HEK293T (cell line): Measurements from ENCODE around the gene PRICKLE2.

Experiments
- CTCF ChIA-PET: fragments of 350-600 bp; formaldehyde crosslinking; extraction: SDS; loops from one replicate; lab custom pipeline; 2021; ENCODE audit warnings: antibody characterized with exemption, inconsistent platforms; lab: Yijun Ruan, JAX
- POLR2A ChIA-PET: fragments of 350-600 bp; formaldehyde crosslinking; extraction: SDS; loops from one replicate; lab custom pipeline; 2020; ENCODE audit warnings: antibody characterized with exemption, inconsistent platforms; lab: Yijun Ruan, JAX
- DNase-seq: peaks from one replicate; pipeline ENCODE4 v3.0.0; 2012; ENCODE audit warnings: mixed read lengths; ENCODE audit errors: extremely low spot score
- ARNT ChIP-seq: fragments of 450-650 bp; IDR thresholded peaks from 2 replicates; pipeline ENCODE4 v1.6.1; 2017; ENCODE audit warnings: mild to moderate bottlenecking
- BHLHE40 ChIP-seq: fragments of 450-650 bp; IDR thresholded peaks from 2 replicates; pipeline ENCODE4 v1.6.1; 2016; ENCODE audit warnings: mild to moderate bottlenecking, moderate library complexity, borderline replicate concordance
- CTBP1 ChIP-seq: fragments of 450-650 bp; IDR thresholded peaks from 2 replicates; pipeline ENCODE4 v1.6.1; 2016; ENCODE audit warnings: borderline replicate concordance
- ELF4 ChIP-seq: fragments of 450-650 bp; IDR thresholded peaks from 2 replicates; pipeline ENCODE4 v1.6.1; 2017; ENCODE audit warnings: antibody characterized with exemption
- FOXA1 ChIP-seq: fragments of 450-650 bp; IDR thresholded peaks from 2 replicates; pipeline ENCODE4 v1.6.1; 2016; ENCODE audit warnings: mild to moderate bottlenecking
- FOXK2 ChIP-seq: fragments of 450-650 bp; IDR thresholded peaks from 2 replicates; pipeline ENCODE4 v1.6.1; 2016; ENCODE audit warnings: mild to moderate bottlenecking
- FOXM1 ChIP-seq: fragments of 450-650 bp; IDR thresholded peaks from 2 replicates; pipeline ENCODE4 v1.6.1; 2017; ENCODE audit warnings: mild to moderate bottlenecking, borderline replicate concordance
- HDGF ChIP-seq: fragments of 450-650 bp; IDR thresholded peaks from 2 replicates; pipeline ENCODE4 v1.6.1; 2017; ENCODE audit warnings: antibody characterized with exemption, borderline replicate concordance
- L3MBTL2 ChIP-seq: fragments of 450-650 bp; conservative IDR thresholded peaks from 2 replicates; pipeline ENCODE4 v1.6.1; 2016; ENCODE audit warnings: mild to moderate bottlenecking
- LEF1 ChIP-seq: fragments of 450-650 bp; IDR thresholded peaks from 2 replicates; pipeline ENCODE4 v1.6.1; 2017; ENCODE audit warnings: mild to moderate bottlenecking, borderline replicate concordance
- NFRKB ChIP-seq: fragments of 450-650 bp; IDR thresholded peaks from 2 replicates; pipeline ENCODE4 v1.6.1; 2016; ENCODE audit warnings: mild to moderate bottlenecking, moderate library complexity
- SP1 ChIP-seq: fragments of 450-650 bp; IDR thresholded peaks from 2 replicates; pipeline ENCODE4 v1.6.1; 2017
- SUZ12 ChIP-seq: fragments of 450-650 bp; IDR thresholded peaks from 2 replicates; pipeline ENCODE4 v1.6.1; 2016; ENCODE audit warnings: mild to moderate bottlenecking
- TARDBP ChIP-seq: fragments of 450-650 bp; IDR thresholded peaks from 2 replicates; pipeline ENCODE4 v1.6.1; 2016
- ZNF384 ChIP-seq: fragments of 450-650 bp; IDR thresholded peaks from 2 replicates; pipeline ENCODE4 v1.6.1; 2016
- TF ChIP-seq, protein P1 (sequence below): fragments of 450-650 bp; IDR thresholded peaks from 2 replicates; pipeline ENCODE4 v1.6.1; 2016

The PRICKLE2 gene

DNA sequence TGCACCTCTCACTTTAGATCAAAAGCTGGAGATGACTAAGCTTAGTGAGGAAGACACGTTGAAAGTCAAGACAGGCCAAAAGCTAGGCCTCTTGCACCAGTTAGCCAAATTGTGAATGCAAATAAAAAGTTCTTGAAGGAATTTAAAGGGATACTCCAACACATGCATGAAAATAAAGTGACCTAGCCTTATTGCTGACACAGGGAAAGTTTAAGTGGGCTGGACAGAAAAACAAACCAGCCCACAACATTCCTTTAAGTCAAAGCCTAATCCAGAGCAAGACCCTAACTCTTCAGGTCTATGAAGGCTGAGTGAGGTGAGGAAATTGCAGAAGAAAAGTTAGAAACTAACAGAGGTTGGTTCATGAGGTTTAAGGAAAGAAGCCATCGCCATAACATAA, 101.3 kb downstream of the PRICKLE2 start:
- ChIA-PET CTCF (no interaction called here), POLR2A (no interaction called here)
- DNase-seq = no peak
- TF ChIP-seq ARNT = no peak
- TF ChIP-seq L3MBTL2 = no peak
- TF ChIP-seq FOXM1 = no peak
- no peak for TF ChIP-seq ZNF384
- TF ChIP-seq LEF1 = no peak
- no peak for TF ChIP-seq NFRKB
- no peak for TF ChIP-seq ELF4
- no peak for TF ChIP-seq SP1
- no peak for TF ChIP-seq HDGF
- TF ChIP-seq BHLHE40 = no peak
- no peak for TF ChIP-seq TARDBP
- no peak for TF ChIP-seq CTBP1
- no peak for TF ChIP-seq FOXK2
- TF ChIP-seq, protein P1, sequence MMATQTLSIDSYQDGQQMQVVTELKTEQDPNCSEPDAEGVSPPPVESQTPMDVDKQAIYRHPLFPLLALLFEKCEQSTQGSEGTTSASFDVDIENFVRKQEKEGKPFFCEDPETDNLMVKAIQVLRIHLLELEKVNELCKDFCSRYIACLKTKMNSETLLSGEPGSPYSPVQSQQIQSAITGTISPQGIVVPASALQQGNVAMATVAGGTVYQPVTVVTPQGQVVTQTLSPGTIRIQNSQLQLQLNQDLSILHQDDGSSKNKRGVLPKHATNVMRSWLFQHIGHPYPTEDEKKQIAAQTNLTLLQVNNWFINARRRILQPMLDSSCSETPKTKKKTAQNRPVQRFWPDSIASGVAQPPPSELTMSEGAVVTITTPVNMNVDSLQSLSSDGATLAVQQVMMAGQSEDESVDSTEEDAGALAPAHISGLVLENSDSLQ = no peak
- no peak for TF ChIP-seq FOXA1
- TF ChIP-seq SUZ12 = no peak

DNA sequence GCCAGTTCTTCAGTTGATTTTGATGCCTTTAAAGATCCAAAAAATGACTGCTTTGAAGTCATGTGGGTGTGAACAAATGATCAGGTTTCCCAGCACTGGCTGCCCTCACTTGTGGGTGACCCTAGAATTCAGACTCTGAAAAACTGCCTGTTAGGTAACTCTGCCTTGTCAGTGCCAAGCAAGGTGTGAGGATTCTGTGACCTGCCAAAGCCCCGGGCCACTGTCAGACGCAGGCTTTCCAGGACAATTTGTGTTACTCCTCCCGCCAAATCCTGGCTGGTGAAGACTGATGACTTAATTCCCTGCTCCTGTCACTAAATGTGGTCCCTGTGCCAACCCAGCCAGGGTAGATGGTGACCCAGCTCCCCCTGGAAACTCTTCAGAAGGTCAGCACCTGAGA, 102.8 kb downstream of the PRICKLE2 start:
- no peak for DNase-seq
- ChIA-PET POLR2A (no interaction called here), CTCF (no interaction called here)
- no peak for TF ChIP-seq L3MBTL2
- no peak for TF ChIP-seq NFRKB
- no peak for TF ChIP-seq ARNT
- no peak for TF ChIP-seq ELF4
- TF ChIP-seq FOXM1 = no peak
- TF ChIP-seq, protein P1 = no peak
- TF ChIP-seq FOXA1 = no peak
- no peak for TF ChIP-seq HDGF
- no peak for TF ChIP-seq ZNF384
- TF ChIP-seq LEF1 = no peak
- TF ChIP-seq BHLHE40 = no peak
- no peak for TF ChIP-seq TARDBP
- TF ChIP-seq FOXK2 = no peak
- TF ChIP-seq CTBP1 = no peak

DNA sequence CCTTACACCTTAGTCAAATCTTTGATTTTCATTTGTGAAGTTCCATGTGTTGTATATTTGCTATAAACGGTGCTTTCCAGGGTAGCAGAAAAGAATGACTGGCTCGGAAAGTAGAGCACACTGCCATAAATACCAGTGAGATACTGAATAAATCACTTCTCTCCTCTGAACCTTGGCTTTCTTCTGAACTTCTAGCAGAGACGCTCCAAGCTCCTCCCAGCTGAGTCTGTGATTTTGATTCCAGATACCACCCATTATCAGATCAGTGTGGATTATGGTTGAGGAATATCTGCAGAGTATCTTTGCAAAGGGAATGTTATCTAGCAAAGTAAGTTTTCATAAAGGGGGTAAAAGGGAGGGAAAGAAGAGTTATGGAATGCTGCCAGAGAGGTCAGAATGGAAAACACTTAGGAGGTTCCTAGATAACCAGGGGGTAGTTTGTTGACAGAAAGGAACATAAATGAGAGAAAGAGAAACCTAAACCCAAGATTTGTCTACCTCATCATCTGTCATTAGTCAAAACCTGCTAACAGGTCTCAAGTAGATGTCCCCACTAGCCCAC, 103.4 kb downstream of the PRICKLE2 start:
- DNase-seq = no peak
- ChIA-PET POLR2A (no interaction called here), CTCF (no interaction called here)
- TF ChIP-seq HDGF = no peak
- no peak for TF ChIP-seq CTBP1
- TF ChIP-seq SP1 = no peak
- TF ChIP-seq TARDBP = no peak
- TF ChIP-seq, protein P1 = no peak
- no peak for TF ChIP-seq L3MBTL2
- no peak for TF ChIP-seq BHLHE40
- TF ChIP-seq ELF4 = no peak
- TF ChIP-seq FOXK2 = no peak
- TF ChIP-seq LEF1 = no peak
- no peak for TF ChIP-seq FOXM1
- no peak for TF ChIP-seq FOXA1
- TF ChIP-seq ZNF384 = no peak
- no peak for TF ChIP-seq NFRKB
- no peak for TF ChIP-seq SUZ12
- no peak for TF ChIP-seq ARNT

DNA sequence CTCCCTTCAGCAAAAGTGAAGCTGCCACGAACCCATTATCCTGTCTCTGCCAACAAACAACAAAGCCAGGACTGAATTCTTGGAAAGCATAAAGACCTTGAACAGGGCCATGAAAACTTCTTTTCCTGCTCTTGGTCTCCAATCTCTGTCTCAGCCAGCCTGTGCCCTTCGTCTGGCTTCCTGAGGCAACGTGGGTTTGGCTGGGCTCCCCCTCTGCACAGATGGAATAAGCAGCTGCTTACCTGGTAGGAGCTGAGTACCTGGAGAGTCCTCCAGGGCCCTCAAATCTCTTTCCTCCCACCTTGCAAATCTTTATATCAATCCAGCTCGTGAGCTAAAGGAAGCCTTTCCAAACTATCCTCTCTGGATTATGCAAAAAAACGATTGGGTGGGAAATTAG, 104.4 kb downstream of the PRICKLE2 start:
- DNase-seq = no peak
- CTCF ChIA-PET = no interaction called here
- POLR2A ChIA-PET = no interaction called here
- no peak for TF ChIP-seq ZNF384
- TF ChIP-seq ARNT = no peak
- no peak for TF ChIP-seq SUZ12
- no peak for TF ChIP-seq TARDBP
- TF ChIP-seq CTBP1 = no peak
- TF ChIP-seq L3MBTL2 = no peak

DNA sequence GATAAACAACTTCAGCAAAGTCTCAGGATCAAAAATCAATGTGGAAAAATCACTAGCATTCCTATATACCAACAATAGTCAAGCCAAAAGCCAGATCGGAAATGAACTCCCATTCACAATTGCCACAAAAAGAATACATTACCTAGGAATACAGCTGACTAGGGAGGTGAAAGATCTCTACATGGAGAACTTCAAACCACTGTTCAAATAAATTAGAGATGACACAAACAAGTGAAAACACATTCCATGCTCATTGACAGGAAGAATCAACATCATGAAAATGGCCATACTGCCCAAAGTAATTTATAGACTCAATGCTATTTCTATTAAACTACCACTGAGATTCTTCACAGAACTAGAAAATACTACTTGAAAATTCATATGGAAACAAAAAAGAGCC, 107.8 kb downstream of the PRICKLE2 start:
- POLR2A ChIA-PET = no interaction called here
- CTCF ChIA-PET = interaction anchor here (0.6 kb wide), 1 partner anchor 214 kb away, joined by 3 read pairs; no protein-coding TSS in a partner anchor
- no peak for DNase-seq
- TF ChIP-seq HDGF (no peak), CTBP1 (no peak), SP1 (no peak), FOXA1 (no peak), L3MBTL2 (no peak), ARNT (no peak), FOXK2 (no peak)
- TF ChIP-seq, protein P1 = no peak

DNA sequence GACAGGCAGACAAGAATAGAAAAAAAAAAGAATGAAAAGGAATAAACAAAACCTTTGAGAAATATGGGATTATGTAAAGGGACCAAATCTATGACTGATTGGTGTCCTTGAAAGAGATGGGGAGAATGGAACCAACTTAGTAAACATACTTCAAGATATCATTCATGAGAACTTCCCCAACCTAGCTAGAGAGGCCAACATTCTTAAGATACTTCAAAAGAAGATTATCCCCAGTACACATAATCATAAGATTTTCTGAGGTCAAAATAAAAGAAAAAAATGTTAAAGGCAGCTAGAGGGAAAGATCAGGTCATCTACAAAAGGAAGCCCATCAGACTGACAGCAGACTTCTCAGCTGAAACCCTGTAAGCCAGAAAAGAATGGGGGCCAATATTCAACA, 110.6 kb downstream of the PRICKLE2 start:
- no peak for DNase-seq
- ChIA-PET CTCF (no interaction called here), POLR2A (no interaction called here)
- no peak for TF ChIP-seq L3MBTL2
- no peak for TF ChIP-seq ARNT
- TF ChIP-seq ELF4 = no peak
